Peyer's patch (tissue), 4 donors: ENCODE results near the gene PPP1R13B.

Experiments used
- POLR2A ChIP-seq, 2 donors: fragments of 450-650 bp; IDR thresholded peaks; one replicate each; pipeline ENCODE4 v1.5.1; 2017; ENCODE audit warnings: antibody characterized with exemption in 2 of 2, mild to moderate bottlenecking in 2 of 2, moderate library complexity in 2 of 2
- TF ChIP-seq, protein P1 (sequence below), 6 experiments: fragments of 450-650 bp in 4 of 6; fragments of 200-600 bp in 2 of 6; sonication (generic) in 1 of 6; IDR thresholded peaks; one replicate each; pipeline ENCODE4 v1.5.1; 2017 to 2019; ENCODE audit warnings: antibody characterized with exemption in 6 of 6, mild to moderate bottlenecking in 3 of 6, moderate library complexity in 1 of 6

DNA sequence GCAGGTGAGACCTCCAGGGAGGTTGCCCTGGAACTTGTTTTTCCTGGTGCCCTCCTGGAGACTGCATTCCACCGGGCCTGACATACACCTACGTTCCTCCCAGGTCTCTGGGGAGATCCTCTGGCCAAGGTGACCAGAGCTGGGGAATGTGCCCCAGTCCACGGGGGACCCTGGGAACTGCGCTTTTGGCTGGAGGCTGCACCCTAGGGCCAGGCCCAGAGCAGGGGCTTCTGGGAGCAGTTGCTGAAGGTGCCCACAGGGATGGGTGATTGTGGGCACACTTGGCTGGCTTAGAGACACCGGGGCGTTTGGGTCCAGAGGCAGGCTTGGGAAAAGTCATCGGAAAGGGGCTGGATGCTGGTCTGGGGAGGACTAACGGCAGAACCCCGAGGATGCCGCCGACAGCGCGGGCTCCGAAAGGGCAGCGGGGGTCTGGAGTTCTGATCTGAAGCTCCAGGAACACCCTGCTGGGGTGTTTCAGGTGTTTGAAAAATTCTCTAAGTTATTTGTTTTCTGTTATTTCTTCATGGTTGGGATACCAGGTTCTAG is 44.4 kb upstream of the PPP1R13B start:
- TF ChIP-seq, protein P1, sequence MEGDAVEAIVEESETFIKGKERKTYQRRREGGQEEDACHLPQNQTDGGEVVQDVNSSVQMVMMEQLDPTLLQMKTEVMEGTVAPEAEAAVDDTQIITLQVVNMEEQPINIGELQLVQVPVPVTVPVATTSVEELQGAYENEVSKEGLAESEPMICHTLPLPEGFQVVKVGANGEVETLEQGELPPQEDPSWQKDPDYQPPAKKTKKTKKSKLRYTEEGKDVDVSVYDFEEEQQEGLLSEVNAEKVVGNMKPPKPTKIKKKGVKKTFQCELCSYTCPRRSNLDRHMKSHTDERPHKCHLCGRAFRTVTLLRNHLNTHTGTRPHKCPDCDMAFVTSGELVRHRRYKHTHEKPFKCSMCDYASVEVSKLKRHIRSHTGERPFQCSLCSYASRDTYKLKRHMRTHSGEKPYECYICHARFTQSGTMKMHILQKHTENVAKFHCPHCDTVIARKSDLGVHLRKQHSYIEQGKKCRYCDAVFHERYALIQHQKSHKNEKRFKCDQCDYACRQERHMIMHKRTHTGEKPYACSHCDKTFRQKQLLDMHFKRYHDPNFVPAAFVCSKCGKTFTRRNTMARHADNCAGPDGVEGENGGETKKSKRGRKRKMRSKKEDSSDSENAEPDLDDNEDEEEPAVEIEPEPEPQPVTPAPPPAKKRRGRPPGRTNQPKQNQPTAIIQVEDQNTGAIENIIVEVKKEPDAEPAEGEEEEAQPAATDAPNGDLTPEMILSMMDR (IDR thresholded peaks at IDR 0.05), result no peak
- TF ChIP-seq POLR2A (IDR thresholded peaks at IDR 0.05), result no peak
